ENCODE measurements around the gene EXOC4. TPM values are rescaled to one million over a fixed set of nuclear protein-coding genes. Genes with fewer than 3 reads are reported as not detected.

Gene EXOC4
- total RNA-seq, 1 experiment from 2014 or later, result 91.9 TPM

DNA sequence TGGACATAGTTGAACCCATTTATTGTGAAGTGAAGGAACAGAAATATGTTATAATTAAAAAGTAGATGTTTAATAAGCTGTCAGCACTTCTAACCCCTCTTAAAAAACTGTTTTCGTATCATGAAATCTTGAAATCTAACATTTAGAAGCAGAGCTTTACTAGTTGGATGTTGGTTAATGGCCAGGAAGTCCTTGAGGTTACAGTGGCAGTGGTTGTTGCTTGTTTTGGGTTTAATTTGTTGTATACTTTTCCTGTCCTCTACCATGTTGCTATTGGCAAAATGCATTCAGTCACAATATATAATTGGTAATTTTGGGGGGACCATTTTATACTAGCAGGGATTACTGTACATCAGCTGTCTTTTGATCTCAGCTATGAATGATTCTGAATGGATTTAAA lies 60.7 kb downstream of the EXOC4 start:
- no TSS peak for BruUV-seq (replicated peaks)
- no peak for TF ChIP-seq CTCF (IDR thresholded peaks at IDR 0.05; ENCODE audit: unreplicated experiment)
- Mint-ChIP-seq H3K9me3 (ENCODE audit: low read depth, unreplicated experiment) (no peaks in the 10 kb centered on the region), H3K4me1 (ENCODE audit: low read depth, unreplicated experiment) (no peaks in the 10 kb centered on the region), H3K27me3 (ENCODE audit: unreplicated experiment) (no peaks in the 10 kb centered on the region), H3K27ac (ENCODE audit: unreplicated experiment) (no peak overlapping the region), H3K4me3 (ENCODE audit: low read depth, unreplicated experiment) (no peak overlapping the region), H3K36me3 (ENCODE audit: insufficient read depth, unreplicated experiment) (peaks cover 4% of the 10 kb centered on the region)
- intact Hi-C loops (cut with micrococcal nuclease; ENCODE audit: unreplicated experiment), result no loop called here
- CTCF ChIA-PET, result no interaction called here
- no peak for DNase-seq

GRCh38 chr7:133314084-133314483 lies 61.2 kb downstream of the EXOC4 start:
- Mint-ChIP-seq H3K27ac (ENCODE audit: unreplicated experiment) (no peak overlapping the region), H3K27me3 (ENCODE audit: unreplicated experiment) (no peaks in the 10 kb centered on the region), H3K4me1 (ENCODE audit: low read depth, unreplicated experiment) (no peaks in the 10 kb centered on the region), H3K9me3 (ENCODE audit: low read depth, unreplicated experiment) (no peaks in the 10 kb centered on the region), H3K36me3 (ENCODE audit: insufficient read depth, unreplicated experiment) (no peaks in the 10 kb centered on the region), H3K4me3 (ENCODE audit: low read depth, unreplicated experiment) (no peak overlapping the region)
- TF ChIP-seq CTCF (IDR thresholded peaks at IDR 0.05; ENCODE audit: unreplicated experiment), result no peak
- intact Hi-C loops (cut with micrococcal nuclease; ENCODE audit: unreplicated experiment), result no loop called here
- CTCF ChIA-PET, result no interaction called here
- no TSS peak for BruUV-seq (replicated peaks)
- no peak for DNase-seq

DNA sequence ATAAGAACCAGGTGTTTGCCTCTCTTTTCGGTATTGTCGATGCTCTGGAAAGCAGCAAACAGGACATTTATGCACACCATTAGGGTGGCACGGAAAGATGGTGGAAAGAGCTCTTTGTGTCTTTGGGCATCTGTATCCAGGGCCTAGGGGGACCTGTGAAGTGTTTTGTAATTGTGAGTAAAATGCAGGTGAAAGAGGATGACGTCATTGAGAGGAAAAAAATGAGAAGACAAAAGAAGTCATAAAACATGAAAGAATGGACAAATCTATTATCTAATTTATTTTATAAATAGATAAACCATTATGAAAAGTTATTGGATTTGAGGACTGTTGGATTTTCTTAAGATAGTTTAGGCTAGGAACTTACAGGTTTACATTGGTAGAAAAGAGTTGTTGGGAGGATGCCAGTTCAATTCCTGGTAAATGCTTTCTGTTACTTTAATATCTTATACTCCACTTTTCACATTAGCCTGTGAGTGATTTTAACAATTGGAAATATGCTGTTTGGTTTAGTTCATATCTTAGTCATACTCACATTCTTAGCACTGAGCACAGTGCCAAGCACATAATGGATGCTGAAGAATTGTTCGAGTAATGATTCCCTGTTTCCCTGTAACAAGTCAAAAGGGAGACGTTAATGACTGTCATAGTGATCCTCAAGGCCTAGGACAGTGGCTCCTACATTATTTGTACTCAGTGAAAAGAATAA lies 62.6 kb downstream of the EXOC4 start:
- Mint-ChIP-seq H3K4me1 (ENCODE audit: low read depth, unreplicated experiment) (no peaks in the 10 kb centered on the region), H3K4me3 (ENCODE audit: low read depth, unreplicated experiment) (no peak overlapping the region), H3K27me3 (ENCODE audit: unreplicated experiment) (no peaks in the 10 kb centered on the region), H3K27ac (ENCODE audit: unreplicated experiment) (no peak overlapping the region), H3K9me3 (ENCODE audit: low read depth, unreplicated experiment) (peaks cover 2% of the 10 kb centered on the region), H3K36me3 (ENCODE audit: insufficient read depth, unreplicated experiment) (peaks cover 4% of the 10 kb centered on the region)
- intact Hi-C loops (cut with micrococcal nuclease; ENCODE audit: unreplicated experiment), result no loop called here
- TF ChIP-seq CTCF (IDR thresholded peaks at IDR 0.05; ENCODE audit: unreplicated experiment), result no peak
- no TSS peak for BruUV-seq (replicated peaks)
- no peak for DNase-seq
- CTCF ChIA-PET, result no interaction called here

GRCh38 chr7:133319842-133320241 lies 67.0 kb downstream of the EXOC4 start:
- Mint-ChIP-seq H3K4me3 (ENCODE audit: low read depth, unreplicated experiment) (no peak overlapping the region), H3K9me3 (ENCODE audit: low read depth, unreplicated experiment) (peaks cover 18% of the 10 kb centered on the region), H3K27me3 (ENCODE audit: unreplicated experiment) (no peaks in the 10 kb centered on the region), H3K27ac (ENCODE audit: unreplicated experiment) (no peak overlapping the region), H3K4me1 (ENCODE audit: low read depth, unreplicated experiment) (no peaks in the 10 kb centered on the region), H3K36me3 (ENCODE audit: insufficient read depth, unreplicated experiment) (peaks cover 5% of the 10 kb centered on the region)
- no peak for DNase-seq
- CTCF ChIA-PET, result interaction anchor here (0.6 kb wide), 2 partner anchors 354 to 1528 kb away, joined by 3 to 9 read pairs; no protein-coding TSS in a partner anchor
- no peak for TF ChIP-seq CTCF (IDR thresholded peaks at IDR 0.05; ENCODE audit: unreplicated experiment)
- intact Hi-C loops (cut with micrococcal nuclease; ENCODE audit: unreplicated experiment), result no loop called here
- BruUV-seq (replicated peaks), result no TSS peak

Measured in Calu3 (cell line).